ENCODE data around the gene SLC4A4.

Gene SLC4A4

DNA sequence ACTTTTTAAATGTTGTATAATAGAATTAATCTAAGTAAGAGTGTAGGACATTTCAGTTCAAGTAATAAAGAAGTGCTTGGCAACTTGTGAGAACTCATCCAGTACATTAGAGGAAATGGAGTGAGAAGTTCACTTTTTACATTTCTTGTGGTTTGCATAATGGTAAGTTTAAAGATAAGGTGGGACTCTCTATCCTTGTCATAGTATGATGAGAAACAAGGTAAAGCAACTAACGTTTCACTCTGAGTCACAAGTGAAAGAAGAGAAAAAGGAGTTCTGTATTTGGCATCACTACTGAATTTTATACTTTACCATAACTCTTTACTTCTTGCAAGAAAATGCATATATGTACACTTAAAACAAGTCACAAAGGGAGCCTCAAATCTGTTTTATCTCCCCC, 219.4 kb downstream of the SLC4A4 start:
- Histone ChIP-seq H2AFZ (ENCODE audit: low read length) (no peak overlapping the region), H3K36me3 (replicated peaks in 1 of 2; ENCODE audit: control insufficient read depth in 2 of 2, insufficient read depth in 2 of 2, low read length in 2 of 2) (no peaks in the 10 kb centered on the region), H3K27ac (replicated peaks; ENCODE audit: low read length) (no peak overlapping the region), H2BK5ac (ENCODE audit: low read length) (no peak overlapping the region), H3K4me2 (ENCODE audit: insufficient read depth, low read length, poor library complexity, severe bottlenecking) (no peak overlapping the region), H3K4me3 (ENCODE audit: low read length in 2 of 2) (no peak overlapping the region), H4K91ac (ENCODE audit: low read depth, low read length, poor library complexity) (no peak overlapping the region), H3K18ac (ENCODE audit: low read length) (no peak overlapping the region), H4K8ac (ENCODE audit: low read depth, low read length) (no peak overlapping the region), H3K14ac (ENCODE audit: low read length) (no peak overlapping the region), H3K27me3 (ENCODE audit: control insufficient read depth in 3 of 3, insufficient read depth in 3 of 3, low read depth in 1 of 3, low read length in 3 of 3) (no peaks in the 10 kb centered on the region), H2AK5ac (ENCODE audit: low read depth, low read length) (no peak overlapping the region), H3K9ac (ENCODE audit: low read depth, low read length, poor library complexity) (no peak overlapping the region), H3K79me1 (ENCODE audit: low read depth, low read length) (no peaks in the 10 kb centered on the region), H3K9me3 (replicated peaks in 1 of 2; ENCODE audit: control insufficient read depth in 2 of 2, insufficient read depth in 1 of 2, low read depth in 1 of 2, low read length in 2 of 2) (no peaks in the 10 kb centered on the region), H3K23ac (ENCODE audit: low read depth, low read length, poor library complexity) (no peak overlapping the region), H2BK120ac (ENCODE audit: low read depth, low read length) (no peak overlapping the region), H2BK12ac (ENCODE audit: low read length) (no peak overlapping the region), H3K4ac (ENCODE audit: low read length) (no peak overlapping the region), H3K4me1 (ENCODE audit: control insufficient read depth in 2 of 2, insufficient read depth in 1 of 2, low read depth in 1 of 2, low read length in 2 of 2) (no peaks in the 10 kb centered on the region), H2BK15ac (ENCODE audit: low read length) (no peak overlapping the region)
- no peak for DNase-seq (ENCODE audit: low spot score)
- WGBS, 2 donors (ENCODE audit: extremely low coverage in 2 of 2, insufficient read length in 2 of 2, insufficient replicate concordance in 1 of 2): no CpG with 5 or more reads among the region's 1 CpG

DNA sequence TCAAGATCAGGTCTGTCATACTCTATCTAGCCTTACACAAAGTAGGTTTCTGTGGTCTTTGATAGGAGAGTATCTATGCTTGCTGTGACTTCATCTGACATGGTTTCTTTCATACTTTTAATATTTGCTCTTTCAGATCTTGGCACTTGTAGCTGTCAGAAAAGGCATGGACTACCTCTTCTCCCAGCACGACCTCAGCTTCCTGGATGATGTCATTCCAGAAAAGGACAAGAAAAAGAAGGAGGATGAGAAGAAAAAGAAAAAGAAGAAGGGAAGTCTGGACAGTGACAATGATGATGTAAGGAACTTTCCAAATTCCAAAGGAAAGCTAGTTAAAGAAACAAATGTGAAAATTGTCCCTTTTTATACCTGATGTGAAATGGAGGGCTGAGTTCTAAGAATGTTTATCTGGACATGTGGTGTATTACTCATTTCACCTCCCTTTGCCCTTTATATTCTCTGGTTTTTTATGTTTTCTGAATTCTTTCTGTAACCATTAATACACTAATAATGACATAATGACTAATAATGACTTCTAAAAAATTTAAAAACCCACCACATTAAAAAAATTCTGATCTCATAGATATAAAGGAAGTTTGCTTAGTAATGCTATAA, 221.2 kb downstream of the SLC4A4 start:
- Histone ChIP-seq H4K91ac (ENCODE audit: low read depth, low read length, poor library complexity) (no peak overlapping the region), H3K4ac (ENCODE audit: low read length) (no peak overlapping the region), H2BK12ac (ENCODE audit: low read length) (no peak overlapping the region), H3K79me1 (ENCODE audit: low read depth, low read length) (no peaks in the 10 kb centered on the region), H4K8ac (ENCODE audit: low read depth, low read length) (no peak overlapping the region), H3K4me3 (ENCODE audit: low read length in 2 of 2) (no peak overlapping the region), H3K9ac (ENCODE audit: low read depth, low read length, poor library complexity) (no peak overlapping the region), H3K9me3 (replicated peaks in 1 of 2; ENCODE audit: control insufficient read depth in 2 of 2, insufficient read depth in 1 of 2, low read depth in 1 of 2, low read length in 2 of 2) (no peaks in the 10 kb centered on the region), H3K23ac (ENCODE audit: low read depth, low read length, poor library complexity) (no peak overlapping the region), H3K27ac (replicated peaks; ENCODE audit: low read length) (no peak overlapping the region), H2BK120ac (ENCODE audit: low read depth, low read length) (no peak overlapping the region), H3K36me3 (replicated peaks in 1 of 2; ENCODE audit: control insufficient read depth in 2 of 2, insufficient read depth in 2 of 2, low read length in 2 of 2) (no peaks in the 10 kb centered on the region), H2AFZ (ENCODE audit: low read length) (no peak overlapping the region), H3K18ac (ENCODE audit: low read length) (no peak overlapping the region), H3K4me1 (ENCODE audit: control insufficient read depth in 2 of 2, insufficient read depth in 1 of 2, low read depth in 1 of 2, low read length in 2 of 2) (no peaks in the 10 kb centered on the region), H3K27me3 (ENCODE audit: control insufficient read depth in 3 of 3, insufficient read depth in 3 of 3, low read depth in 1 of 3, low read length in 3 of 3) (no peaks in the 10 kb centered on the region), H2AK5ac (ENCODE audit: low read depth, low read length) (no peak overlapping the region), H3K14ac (ENCODE audit: low read length) (no peak overlapping the region), H2BK5ac (ENCODE audit: low read length) (no peak overlapping the region), H3K4me2 (ENCODE audit: insufficient read depth, low read length, poor library complexity, severe bottlenecking) (no peak overlapping the region), H2BK15ac (ENCODE audit: low read length) (no peak overlapping the region)
- no peak for DNase-seq (ENCODE audit: low spot score)
- no CpG with 5 or more reads among the region's 1 CpG for whole genome bisulfite sequencing, 2 donors (ENCODE audit: extremely low coverage in 2 of 2, insufficient read length in 2 of 2, insufficient replicate concordance in 1 of 2)

DNA sequence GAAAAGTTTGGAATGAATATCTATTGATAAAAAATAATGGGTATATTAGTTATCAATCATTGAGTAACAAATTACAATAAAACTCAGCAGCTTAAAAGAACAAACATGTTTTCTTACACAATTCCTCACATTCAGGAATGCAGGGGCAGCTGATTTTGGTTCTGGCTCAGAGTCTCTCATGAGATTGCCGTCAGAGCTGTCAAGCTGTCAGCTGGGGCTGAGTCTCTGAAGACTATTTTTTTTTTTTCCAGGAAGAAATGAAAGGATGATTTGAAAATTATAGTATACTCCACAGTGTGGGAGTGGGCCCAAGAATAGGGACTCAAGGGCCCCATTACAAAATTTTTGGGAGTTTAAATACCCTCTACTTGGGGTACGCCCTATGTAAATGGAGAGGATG, 226.0 kb downstream of the SLC4A4 start:
- no peak overlapping the region for H2BK120ac ChIP-seq (ENCODE audit: low read depth, low read length)
- H3K18ac ChIP-seq (ENCODE audit: low read length): no peak overlapping the region
- H2AK5ac ChIP-seq (ENCODE audit: low read depth, low read length): no peak overlapping the region
- H2BK12ac ChIP-seq (ENCODE audit: low read length): no peak overlapping the region
- H3K4me3 ChIP-seq (ENCODE audit: low read length in 2 of 2): no peak overlapping the region
- H3K4me2 ChIP-seq (ENCODE audit: insufficient read depth, low read length, poor library complexity, severe bottlenecking): no peak overlapping the region
- no peak for DNase-seq (ENCODE audit: low spot score)
- no peak overlapping the region for H3K23ac ChIP-seq (ENCODE audit: low read depth, low read length, poor library complexity)
- no peak overlapping the region for H3K14ac ChIP-seq (ENCODE audit: low read length)
- H2BK15ac ChIP-seq (ENCODE audit: low read length): no peak overlapping the region
- no peaks in the 10 kb centered on the region for H3K27me3 ChIP-seq (ENCODE audit: control insufficient read depth in 3 of 3, insufficient read depth in 3 of 3, low read depth in 1 of 3, low read length in 3 of 3)
- H3K79me1 ChIP-seq (ENCODE audit: low read depth, low read length): no peaks in the 10 kb centered on the region
- H2AFZ ChIP-seq (ENCODE audit: low read length): no peak overlapping the region
- H3K27ac ChIP-seq (replicated peaks; ENCODE audit: low read length): no peak overlapping the region
- H3K36me3 ChIP-seq (replicated peaks in 1 of 2; ENCODE audit: control insufficient read depth in 2 of 2, insufficient read depth in 2 of 2, low read length in 2 of 2): no peaks in the 10 kb centered on the region
- H4K8ac ChIP-seq (ENCODE audit: low read depth, low read length): no peak overlapping the region
- H4K91ac ChIP-seq (ENCODE audit: low read depth, low read length, poor library complexity): no peak overlapping the region
- H3K4me1 ChIP-seq (ENCODE audit: control insufficient read depth in 2 of 2, insufficient read depth in 1 of 2, low read depth in 1 of 2, low read length in 2 of 2): peaks cover 0 to 5% of the 10 kb centered on the region in 2 donors
- H2BK5ac ChIP-seq (ENCODE audit: low read length): no peak overlapping the region
- H3K4ac ChIP-seq (ENCODE audit: low read length): no peak overlapping the region
- no peaks in the 10 kb centered on the region for H3K9me3 ChIP-seq (replicated peaks in 1 of 2; ENCODE audit: control insufficient read depth in 2 of 2, insufficient read depth in 1 of 2, low read depth in 1 of 2, low read length in 2 of 2)
- H3K9ac ChIP-seq (ENCODE audit: low read depth, low read length, poor library complexity): no peak overlapping the region
- no CpG with 5 or more reads among the region's 2 CpGs for WGBS, 2 donors (ENCODE audit: extremely low coverage in 2 of 2, insufficient read length in 2 of 2, insufficient replicate concordance in 1 of 2)

DNA sequence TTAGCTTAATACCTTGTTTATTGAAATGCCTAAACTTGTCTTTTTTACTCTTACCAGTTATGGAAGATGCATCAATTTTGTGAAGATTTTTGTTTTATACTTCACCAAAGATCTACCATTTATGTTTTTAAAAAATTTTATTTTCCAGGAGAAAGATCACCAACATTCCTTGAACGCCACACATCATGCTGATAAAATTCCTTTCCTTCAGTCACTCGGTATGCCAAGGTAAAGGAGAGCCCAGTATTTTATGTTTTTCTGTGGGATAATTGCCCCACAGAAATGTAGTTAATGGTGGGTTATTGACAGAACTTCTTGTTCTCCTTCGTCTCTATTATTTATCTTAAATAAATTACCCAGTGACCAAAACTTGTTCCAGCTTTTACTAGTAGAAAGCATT, 228.0 kb downstream of the SLC4A4 start:
- no CpG with 5 or more reads among the region's 3 CpGs for WGBS, 2 donors (ENCODE audit: extremely low coverage in 2 of 2, insufficient read length in 2 of 2, insufficient replicate concordance in 1 of 2)
- H3K4me3 ChIP-seq (ENCODE audit: low read length in 2 of 2): no peak overlapping the region
- no peak for DNase-seq (ENCODE audit: low spot score)

More for the DNA sequence above, 228.0 kb downstream of the SLC4A4 start:
- Histone ChIP-seq H2BK15ac (ENCODE audit: low read length) (no peak overlapping the region), H3K23ac (ENCODE audit: low read depth, low read length, poor library complexity) (no peak overlapping the region), H3K27ac (replicated peaks; ENCODE audit: low read length) (no peak overlapping the region), H3K79me1 (ENCODE audit: low read depth, low read length) (no peaks in the 10 kb centered on the region), H3K4ac (ENCODE audit: low read length) (no peak overlapping the region), H3K27me3 (ENCODE audit: control insufficient read depth in 3 of 3, insufficient read depth in 3 of 3, low read depth in 1 of 3, low read length in 3 of 3) (no peaks in the 10 kb centered on the region), H3K4me1 (ENCODE audit: control insufficient read depth in 2 of 2, insufficient read depth in 1 of 2, low read depth in 1 of 2, low read length in 2 of 2) (peaks cover 0 to 5% of the 10 kb centered on the region in 2 donors), H3K4me2 (ENCODE audit: insufficient read depth, low read length, poor library complexity, severe bottlenecking) (no peak overlapping the region), H4K91ac (ENCODE audit: low read depth, low read length, poor library complexity) (no peak overlapping the region), H3K36me3 (replicated peaks in 1 of 2; ENCODE audit: control insufficient read depth in 2 of 2, insufficient read depth in 2 of 2, low read length in 2 of 2) (no peaks in the 10 kb centered on the region), H3K18ac (ENCODE audit: low read length) (no peak overlapping the region), H2AK5ac (ENCODE audit: low read depth, low read length) (no peak overlapping the region), H3K9ac (ENCODE audit: low read depth, low read length, poor library complexity) (no peak overlapping the region), H4K8ac (ENCODE audit: low read depth, low read length) (no peak overlapping the region), H3K14ac (ENCODE audit: low read length) (no peak overlapping the region), H2BK5ac (ENCODE audit: low read length) (no peak overlapping the region), H3K9me3 (replicated peaks in 1 of 2; ENCODE audit: control insufficient read depth in 2 of 2, insufficient read depth in 1 of 2, low read depth in 1 of 2, low read length in 2 of 2) (no peaks in the 10 kb centered on the region), H2BK120ac (ENCODE audit: low read depth, low read length) (no peak overlapping the region), H2AFZ (ENCODE audit: low read length) (no peak overlapping the region), H2BK12ac (ENCODE audit: low read length) (no peak overlapping the region)

Data from neuronal stem cell (in vitro differentiated cells).